HG03457 (cell line): ENCODE measurements around the gene ZBTB7B.

Experiments
- ATAC-seq: cut with Tn5 transposase; IDR thresholded peaks from one replicate; pipeline ENCODE4 v1.9.1; 2021; ENCODE audit warnings: moderate number of reproducible peaks; ENCODE audit not compliant: unreplicated experiment

Gene ZBTB7B

DNA sequence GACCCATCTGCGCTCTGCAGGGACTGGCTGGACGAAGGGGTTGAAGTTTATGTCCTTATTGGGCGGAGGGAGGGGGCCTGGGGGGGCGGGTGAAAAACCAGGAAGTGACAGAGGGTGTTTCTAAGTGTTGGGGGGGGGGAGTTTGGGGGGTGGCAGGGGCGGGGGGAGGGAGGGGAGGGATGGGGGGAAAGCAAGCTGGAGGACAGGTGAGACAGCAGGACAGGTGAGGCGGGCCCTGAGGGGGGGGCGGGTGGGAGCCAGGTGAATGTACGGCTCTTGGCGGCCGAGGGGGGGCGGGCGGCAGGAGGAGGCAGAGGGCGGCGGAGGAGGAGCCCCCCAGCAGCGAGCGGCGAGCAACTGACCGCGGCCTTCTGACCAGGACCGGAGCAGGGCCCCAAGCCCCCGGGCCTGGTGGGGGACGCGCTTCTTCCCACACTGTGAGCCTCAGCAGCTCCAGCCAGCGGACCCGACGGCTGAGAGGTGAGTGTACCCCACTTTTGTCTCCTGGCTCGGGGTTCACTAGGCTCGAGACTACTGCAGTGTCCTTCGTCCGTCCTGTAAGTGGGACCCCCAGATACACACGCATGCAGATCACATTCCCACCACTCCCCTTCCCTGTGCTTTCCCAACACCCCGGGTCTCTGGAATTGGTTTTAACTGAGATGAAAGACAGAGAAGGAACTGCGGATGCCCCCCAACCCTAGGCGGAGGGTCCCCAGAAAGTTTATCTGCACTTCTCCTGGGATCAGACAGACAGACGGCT is at the start of gene ZBTB7B:
TSS of gene ZBTB7B (plus strand) at position 339 of the 763 bp plus-strand sequence. CDS start 11,859 bp downstream, outside the sequence.
- no peak for ATAC-seq

DNA sequence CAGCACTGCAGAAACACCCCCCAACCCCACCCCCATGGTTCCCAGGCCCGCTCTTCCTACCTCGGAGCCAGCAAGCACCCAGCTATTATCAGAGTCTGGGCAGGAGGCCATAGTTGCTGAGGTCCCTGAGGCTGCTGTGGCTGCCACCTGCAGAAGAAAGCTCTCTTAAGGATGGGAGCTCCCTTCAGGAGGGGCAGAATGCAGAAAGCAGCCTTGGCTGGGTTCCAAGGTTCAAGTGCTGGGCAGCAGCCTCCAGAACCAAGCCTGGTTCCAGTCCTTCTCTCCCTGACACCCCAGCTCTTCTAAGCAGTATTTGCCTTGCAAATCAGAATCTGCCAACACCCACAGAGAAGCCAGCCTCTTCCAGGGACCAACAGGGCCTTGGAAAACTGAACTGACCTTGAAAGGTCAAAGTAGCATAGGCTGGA is 49.0 kb upstream of the ZBTB7B start:
- no peak for ATAC-seq

DNA sequence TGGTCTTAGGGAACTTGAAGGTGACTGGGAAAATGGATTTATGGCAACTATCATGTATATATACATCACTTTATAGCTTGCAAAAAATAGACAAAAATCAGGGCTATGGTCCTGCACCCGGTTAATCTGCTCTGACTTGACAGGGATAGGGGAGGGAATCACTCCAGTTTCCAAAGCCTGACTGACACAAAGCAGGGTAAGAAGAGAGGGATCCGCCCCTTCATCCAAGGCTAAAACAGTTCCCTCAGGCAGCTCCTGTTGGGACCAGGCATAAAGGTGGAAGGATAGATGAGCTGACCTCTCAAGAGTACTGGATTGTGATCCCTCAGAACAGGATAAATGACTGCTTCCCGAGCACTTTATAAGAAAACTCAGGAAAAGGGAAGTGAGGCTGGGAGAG is 48.1 kb upstream of the ZBTB7B start:
- no peak for ATAC-seq

- ATAC-seq, result peak; percentile 48
These were observed 47.4 kb upstream of the ZBTB7B start for GRCh38 chr1:154955039-154955717.

DNA sequence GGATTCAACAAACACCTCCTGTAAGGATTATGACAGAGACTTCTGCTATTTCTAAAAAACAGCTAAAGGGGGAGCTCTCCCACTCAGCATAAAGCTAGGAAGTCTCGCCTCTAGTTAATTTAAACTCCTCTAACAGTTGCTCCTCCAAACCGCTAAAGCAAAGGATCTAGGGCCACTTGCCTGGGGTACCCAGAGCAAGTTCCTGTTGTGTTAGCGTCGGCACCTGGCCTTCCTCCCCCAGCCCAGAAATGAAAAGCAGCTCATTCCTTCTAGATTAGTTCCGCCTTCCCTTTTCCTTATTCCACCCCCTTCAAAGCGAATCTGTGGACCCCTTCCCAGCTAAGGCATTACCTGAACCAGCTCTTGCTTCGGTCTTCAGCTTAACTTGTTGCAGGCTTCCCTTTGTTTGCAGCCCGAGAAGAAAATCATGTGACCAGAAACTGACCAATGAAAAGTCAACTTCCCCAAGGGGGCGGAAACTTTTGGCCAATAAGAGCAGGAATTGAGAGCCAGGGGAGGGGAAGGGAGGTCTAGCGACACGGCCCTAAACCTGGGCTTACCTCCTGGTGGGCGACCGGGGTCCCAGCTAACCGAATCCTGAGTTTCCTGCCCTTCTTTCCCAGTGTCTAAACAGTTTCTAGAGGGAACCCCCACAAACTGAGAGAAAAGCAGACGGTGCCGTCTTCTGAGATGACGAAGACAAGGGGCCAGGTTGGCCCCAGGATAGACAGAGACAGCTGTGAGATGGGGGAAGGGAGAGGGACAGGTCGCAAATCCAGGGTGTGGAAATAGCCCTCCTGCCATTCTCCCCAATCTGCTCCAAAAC is 46.7 kb upstream of the ZBTB7B start, which contains the start of gene PBXIP1:
TSS of gene PBXIP1 (minus strand) at position 382 of the 826 bp plus-strand sequence. CDS start 2,378 bp downstream, outside the sequence.
- ATAC-seq, result peak; percentile 34

DNA sequence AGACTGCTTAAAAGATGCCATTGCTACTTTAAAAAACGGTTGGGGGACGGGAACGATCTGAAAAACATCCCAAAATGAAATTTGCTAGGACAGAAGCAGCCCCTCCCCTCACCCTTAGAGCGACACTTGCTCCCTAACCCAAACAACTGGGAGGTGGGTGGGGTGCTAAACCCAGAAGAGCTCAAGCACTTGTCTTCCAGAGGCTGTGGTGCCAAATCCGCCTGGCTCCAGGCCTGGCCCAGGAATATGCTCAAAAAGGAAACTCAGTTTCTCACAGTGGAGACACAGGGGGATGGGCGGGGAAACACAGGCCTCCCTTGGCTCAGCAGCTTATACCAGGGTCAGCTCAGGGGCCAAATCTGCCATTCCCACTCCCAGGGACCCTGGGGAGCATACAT is 46.1 kb upstream of the ZBTB7B start:
- ATAC-seq, result no peak

GRCh38 chr1:154957091-154957657 is 45.4 kb upstream of the ZBTB7B start:
- ATAC-seq, result no peak

DNA sequence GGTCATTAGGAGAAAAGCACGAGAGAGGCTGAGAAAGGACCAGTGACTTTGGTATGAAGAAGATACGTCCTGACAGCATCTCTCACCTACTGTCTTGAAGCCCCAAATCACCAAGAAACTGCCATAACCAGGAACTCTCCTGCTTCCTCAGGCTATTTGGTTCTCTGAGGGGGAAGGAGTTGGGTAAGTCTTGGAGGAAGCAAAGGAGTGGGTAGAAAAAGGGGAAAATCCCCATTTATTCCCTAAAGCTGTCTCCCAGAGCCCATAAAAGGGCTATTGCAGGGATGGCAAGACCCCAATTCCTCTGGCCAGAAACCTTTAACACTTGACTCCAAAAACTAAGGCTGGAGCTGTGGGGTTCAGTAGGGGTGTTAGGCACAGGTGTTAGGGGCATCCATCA is 44.6 kb upstream of the ZBTB7B start:
- no peak for ATAC-seq

DNA sequence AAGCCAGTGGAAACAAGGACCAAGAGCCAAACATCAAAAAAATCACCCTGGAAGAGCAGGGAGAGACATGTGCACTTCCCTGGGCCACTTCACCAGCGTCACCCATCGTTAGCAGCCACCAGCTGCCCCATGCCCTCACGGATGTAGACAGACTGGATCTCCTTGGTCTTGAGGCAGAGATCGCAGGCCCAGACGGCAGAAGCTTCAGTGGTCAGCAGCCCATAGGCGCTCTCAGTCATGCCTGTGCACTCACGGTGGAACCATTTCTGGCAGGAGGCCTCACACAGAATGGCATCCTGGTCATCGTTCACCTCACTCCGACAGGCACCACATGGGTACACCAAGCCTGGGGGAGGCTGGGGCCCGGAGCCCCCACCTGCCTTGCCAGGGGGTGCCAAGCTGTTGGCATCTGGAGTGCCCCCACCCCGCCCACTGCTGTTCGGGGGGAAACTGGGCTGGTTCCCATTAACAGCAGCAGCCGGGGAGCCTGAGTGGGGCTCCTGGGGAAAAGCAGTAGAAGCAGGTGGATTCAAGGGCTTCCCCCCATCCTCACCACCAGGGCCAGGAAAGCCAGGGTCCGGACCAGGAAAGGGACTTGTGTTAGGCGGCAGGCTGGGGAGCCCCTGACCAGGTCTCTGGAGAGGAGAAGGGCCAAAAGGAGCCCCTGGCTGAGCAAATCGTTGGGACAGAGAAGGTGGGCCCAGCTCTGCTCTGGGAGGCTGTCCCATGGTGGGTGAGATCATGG is 43.7 kb upstream of the ZBTB7B start:
- no peak for ATAC-seq

DNA sequence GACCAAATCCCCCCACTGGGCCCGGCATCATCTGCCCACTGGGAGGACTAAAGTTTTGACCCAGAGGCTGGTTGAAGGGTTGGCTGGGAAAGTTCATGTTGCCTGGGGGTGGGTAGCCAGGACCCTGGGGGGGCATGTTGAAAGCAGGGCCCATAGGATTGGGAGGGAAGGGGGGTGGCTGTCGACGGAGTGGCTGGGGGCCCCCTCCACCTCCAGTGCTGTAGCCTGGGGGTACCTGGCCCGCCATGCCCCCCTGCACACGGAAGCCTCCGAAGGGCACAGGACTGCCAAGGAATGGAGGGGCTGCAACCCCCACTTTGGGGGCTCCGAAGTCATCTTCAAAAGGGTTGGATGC is 43.2 kb upstream of the ZBTB7B start:
- ATAC-seq, result no peak

GRCh38 chr1:154960446-154961136 is 42.0 kb upstream of the ZBTB7B start:
- ATAC-seq, result no peak

GRCh38 chr1:154961207-154962155 is 41.1 kb upstream of the ZBTB7B start, which contains the start of gene PYGO2:
Gene PYGO2 (minus strand): TSS chr1:154961782. CDS start chr1:154961576, 206 bp downstream.
- ATAC-seq, result peak; percentile 52

- no peak for ATAC-seq
These were observed 40.3 kb upstream of the ZBTB7B start for GRCh38 chr1:154962156-154962749.

GRCh38 chr1:154962795-154963330 is 39.7 kb upstream of the ZBTB7B start:
- no peak for ATAC-seq

DNA sequence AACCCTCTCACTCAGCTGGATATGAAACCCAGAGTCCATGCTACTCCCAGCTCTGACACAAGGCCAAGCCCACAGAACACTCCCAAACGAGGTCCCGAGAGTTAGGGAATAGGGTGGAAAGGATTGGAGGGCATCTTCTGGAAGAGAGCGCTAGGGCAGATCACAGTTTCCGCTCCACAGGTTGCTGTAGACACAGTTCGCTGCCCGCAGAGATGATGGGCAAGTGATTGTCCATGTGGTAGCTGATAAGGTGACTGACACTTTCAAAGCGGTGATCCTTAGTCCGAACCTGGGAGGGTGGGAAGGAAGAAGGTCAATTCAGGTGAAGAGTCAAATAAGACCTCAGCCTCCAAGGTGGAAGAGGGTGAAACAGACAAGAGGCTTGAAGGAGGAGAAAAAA is 39.0 kb upstream of the ZBTB7B start:
- ATAC-seq, result no peak

DNA sequence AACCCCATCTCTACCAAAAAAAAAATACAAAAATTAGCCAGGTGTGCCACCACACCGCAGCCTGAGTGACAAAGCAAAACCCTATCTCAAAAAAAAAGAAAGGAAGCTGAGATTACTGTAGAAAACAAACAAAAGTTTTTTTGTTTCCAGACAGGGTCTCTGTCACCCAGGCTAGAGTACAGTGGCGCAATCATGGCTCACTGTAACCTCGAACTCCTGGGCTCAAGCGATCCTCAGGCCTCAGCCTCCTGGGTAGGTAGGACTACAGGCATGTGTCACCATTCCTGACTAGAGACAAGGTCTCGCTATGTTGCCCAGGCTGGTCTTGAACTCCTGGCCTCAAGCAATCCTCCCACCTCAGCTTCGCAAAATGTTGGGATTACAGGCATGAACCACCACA is 38.2 kb upstream of the ZBTB7B start:
- no peak for ATAC-seq

- ATAC-seq, result no peak
These were observed 36.5 kb upstream of the ZBTB7B start for GRCh38 chr1:154966111-154966510.
